Measurements from ENCODE around the gene CYP21A2.
"Not testable (repeated sequence)": the region's sequence is repeated elsewhere in the genome, so short reads cannot be mapped to it uniquely, and the experiment has no call there.

CYP21A2 gene

GRCh38 chr6:32035283-32036013 is 2.8 kb upstream of the CYP21A2 start:
- not testable (repeated sequence) for DNase-seq

DNA sequence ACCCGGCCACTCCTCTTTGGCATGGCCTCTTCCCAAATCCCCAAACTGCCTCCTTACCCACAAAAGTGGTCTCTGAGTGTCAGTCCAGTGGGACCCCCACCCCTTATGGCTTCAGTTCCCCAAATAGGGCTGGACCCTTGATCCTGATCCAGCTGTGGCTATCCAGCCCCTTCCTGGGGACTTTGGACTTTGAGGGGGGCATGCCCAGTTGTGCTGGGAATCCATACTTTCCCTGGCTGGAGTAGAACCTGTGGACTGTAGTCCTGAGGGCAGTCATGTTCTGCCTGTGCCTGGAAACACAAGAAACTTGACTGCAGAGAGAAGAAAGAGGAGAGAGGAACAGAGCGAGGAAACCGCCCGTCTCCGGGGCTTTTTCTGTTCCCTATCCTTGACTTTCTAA is 1.1 kb upstream of the CYP21A2 start:
- not testable (repeated sequence) for DNase-seq

DNA sequence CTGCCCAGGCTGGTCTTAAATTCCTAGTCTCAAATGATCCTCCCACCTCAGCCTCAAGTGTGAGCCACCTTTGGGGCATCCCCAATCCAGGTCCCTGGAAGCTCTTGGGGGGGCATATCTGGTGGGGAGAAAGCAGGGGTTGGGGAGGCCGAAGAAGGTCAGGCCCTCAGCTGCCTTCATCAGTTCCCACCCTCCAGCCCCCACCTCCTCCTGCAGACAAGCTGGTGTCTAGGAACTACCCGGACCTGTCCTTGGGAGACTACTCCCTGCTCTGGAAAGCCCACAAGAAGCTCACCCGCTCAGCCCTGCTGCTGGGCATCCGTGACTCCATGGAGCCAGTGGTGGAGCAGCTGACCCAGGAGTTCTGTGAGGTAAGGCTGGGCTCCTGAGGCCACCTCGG is 663 bp downstream of the CYP21A2 start:
- DNase-seq, result not testable (repeated sequence)

DNA sequence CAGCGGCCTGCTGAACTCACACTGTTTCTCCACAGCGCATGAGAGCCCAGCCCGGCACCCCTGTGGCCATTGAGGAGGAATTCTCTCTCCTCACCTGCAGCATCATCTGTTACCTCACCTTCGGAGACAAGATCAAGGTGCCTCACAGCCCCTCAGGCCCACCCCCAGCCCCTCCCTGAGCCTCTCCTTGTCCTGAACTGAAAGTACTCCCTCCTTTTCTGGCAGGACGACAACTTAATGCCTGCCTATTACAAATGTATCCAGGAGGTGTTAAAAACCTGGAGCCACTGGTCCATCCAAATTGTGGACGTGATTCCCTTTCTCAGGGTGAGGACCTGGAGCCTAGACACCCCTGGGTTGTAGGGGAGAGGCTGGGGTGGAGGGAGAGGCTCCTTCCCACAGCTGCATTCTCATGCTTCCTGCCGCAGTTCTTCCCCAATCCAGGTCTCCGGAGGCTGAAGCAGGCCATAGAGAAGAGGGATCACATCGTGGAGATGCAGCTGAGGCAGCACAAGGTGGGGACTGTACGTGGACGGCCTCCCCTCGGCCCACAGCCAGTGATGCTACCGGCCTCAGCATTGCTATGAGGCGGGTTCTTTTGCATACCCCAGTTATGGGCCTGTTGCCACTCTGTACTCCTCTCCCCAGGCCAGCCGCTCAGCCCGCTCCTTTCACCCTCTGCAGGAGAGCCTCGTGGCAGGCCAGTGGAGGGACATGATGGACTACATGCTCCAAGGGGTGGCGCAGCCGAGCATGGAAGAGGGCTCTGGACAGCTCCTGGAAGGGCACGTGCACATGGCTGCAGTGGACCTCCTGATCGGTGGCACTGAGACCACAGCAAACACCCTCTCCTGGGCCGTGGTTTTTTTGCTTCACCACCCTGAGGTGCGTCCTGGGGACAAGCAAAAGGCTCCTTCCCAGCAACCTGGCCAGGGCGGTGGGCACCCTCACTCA is 1.4 kb downstream of the CYP21A2 start:
- DNase-seq, result not testable (repeated sequence)

GRCh38 chr6:32040299-32041049 is 2.3 kb downstream of the CYP21A2 start:
- not testable (repeated sequence) for DNase-seq

DNA sequence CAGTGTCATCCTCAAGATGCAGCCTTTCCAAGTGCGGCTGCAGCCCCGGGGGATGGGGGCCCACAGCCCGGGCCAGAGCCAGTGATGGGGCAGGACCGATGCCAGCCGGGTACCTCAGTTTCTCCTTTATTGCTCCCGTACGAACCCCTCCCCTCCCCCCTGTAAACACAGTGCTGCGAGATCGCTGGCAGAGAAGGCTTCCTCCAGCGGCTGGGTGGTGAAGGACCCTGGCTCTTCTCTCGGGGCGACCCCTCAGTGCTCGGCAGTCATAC is 2.8 kb downstream of the CYP21A2 start:
- not testable (repeated sequence) for DNase-seq

DNA sequence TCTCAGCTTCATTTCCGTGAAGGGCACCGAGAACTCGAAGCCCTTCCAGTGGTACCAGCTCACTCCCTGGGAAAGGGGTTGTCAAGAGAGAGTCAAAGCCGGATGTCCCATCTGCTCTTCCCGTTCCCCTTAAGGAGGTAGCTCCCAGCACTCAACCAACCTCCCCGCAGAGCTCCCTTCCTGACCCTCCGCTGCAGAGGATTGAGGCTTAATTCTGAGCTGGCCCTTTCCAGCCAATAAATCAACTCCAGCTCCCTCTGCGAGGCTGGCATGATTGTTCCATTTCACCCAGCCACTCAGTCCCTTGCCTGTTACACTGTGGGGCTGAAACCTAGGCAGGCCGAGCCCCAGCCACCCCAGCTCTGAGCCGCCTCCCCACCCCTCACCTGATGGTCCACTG is 3.2 kb downstream of the CYP21A2 start:
- not testable (repeated sequence) for DNase-seq

DNA sequence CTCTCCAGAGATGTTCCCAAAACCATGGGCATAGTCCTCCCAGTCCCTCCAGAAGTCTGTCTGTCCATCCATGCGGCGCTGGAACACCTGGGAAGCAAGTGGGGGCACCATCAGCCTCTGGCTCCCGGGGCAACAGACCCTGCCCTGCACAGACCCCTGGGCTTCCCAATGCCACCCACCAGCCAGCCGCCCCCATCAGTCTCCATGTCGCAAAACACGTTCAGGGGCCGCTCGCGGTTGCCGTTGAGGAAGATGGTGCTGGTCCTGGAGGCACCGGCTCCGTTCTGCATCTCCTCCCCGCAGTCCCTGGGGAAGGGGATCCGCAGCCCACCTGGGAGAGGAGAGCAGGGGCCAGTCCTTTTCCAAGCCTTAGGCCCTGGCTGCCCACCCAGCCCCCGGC is 4.1 kb downstream of the CYP21A2 start:
- DNase-seq, result not testable (repeated sequence)

GRCh38 chr6:32043589-32044380 is 5.6 kb downstream of the CYP21A2 start:
- DNase-seq, result not testable (repeated sequence)

DNA sequence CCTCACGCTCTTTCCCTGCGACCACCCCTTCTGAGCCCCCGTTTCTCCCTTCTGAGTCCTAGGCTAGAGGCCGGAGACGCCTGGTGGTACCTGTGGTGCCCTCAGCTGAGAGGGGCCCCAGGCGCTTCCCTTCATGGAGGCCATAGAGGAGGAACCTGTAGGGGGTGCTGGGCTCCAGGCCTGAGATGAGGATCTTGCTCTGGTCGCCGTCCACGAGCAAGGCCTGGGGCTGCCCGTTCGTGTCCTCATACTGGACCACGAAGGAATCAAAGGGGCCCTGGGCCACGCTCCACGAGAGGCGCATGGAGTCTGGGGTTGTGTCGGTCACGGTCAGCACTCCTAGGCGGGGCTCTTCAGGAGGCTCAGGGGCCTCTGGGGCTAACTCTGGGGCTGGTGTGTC is 6.7 kb downstream of the CYP21A2 start:
- not testable (repeated sequence) for DNase-seq

GRCh38 chr6:32045811-32046449 is 7.7 kb downstream of the CYP21A2 start:
- no peak for DNase-seq

DNA sequence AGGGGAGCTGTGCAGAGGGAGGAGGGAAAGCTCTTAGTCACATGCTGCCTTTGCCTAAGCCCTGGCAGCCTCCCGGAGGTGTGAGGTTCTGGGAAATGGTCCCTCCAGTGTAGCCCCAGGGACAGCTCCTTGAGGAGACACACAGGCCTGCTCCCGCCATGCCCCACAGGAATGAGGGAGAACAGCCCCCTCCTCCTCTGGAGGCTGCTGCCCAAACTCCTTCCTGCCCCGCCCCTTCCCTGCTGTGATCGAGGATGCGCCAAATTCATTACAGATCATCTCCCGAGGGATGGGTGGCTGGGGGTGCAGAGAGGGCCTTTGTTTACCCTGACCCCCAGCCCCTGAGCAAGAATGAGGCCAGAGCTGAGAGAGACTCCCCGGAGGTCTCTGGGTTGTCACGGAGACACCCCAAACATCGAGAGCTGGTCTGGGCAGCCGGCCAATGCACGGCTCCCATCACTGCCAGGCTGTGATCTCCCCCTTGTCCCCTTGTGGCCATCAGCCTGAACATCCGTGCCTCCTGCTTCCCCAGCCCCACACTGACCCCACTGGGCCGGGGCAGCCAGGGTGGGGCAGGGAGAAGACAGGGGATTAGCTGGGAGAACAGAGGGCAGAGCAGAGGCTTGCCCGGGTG is 8.4 kb downstream of the CYP21A2 start:
- DNase-seq, result peak; percentile 39

- peak; percentile 39 for DNase-seq
Observed at GRCh38 chr6:32047084-32047478, 8.9 kb downstream of the CYP21A2 start.

GRCh38 chr6:32047539-32047854 is 9.3 kb downstream of the CYP21A2 start:
- no peak for DNase-seq

DNA sequence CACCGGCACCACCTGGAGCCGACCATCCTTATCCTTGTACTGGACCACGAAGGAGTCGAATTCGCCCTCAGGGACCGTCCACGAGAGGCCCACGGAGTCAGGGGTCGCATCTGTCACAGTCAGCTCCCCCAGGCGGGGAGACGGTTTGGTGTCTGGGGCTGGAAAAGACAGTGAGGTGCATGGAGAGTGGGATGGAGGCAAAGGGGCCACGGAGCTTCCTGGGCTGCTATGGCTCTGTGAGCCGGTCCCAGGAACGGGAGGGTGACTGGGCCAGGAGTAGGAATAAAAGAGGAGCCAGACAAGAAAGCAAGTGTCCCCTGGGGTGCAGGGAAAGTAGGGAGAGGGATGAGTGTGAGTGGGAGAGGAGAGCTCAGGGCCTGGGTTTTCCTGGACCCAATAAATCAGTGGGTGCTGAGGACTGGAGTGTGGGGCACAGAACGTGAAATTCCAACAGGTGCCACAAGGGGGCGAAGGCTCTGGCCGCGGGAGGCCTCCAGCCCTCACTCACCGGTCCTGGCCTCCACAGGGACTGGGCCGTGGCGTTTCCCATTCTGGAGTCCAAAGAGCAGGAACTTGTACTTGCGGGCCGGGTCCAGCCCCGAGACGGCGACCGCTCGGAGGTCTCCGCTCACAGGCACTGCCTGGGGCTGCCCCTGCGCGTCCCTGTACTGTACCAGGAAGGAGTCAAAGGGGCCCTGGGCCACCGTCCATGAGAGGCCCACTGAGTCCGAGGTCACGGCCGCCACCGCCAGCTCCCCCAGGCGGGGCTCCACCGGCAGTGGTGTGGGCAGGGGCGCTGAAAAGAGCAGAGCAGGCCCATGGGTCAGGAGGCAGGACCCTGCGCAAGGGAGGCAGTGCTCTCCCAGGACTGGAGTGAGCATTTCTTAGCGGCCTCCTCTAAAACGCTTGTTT is 9.9 kb downstream of the CYP21A2 start:
- DNase-seq, result peak; percentile 47

DNA sequence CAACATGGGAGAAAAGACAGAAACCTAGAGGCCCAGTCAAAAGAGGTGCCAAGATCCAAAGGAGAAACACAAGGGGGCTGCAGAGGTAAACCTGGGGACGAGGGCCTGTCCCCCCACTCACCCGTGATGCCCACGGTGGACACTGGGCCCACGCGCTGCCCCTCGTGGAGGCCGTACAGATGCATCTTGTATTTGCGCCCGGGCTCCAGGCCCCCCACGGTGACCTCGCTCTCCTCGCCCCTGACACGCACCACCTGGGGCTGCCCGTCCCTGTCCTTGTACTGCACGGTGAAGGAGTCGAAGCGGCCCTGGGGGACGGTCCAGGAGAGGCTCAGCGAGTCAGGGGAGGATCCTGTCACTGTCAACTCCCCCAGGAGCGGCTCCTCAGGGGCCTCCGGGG is 10.9 kb downstream of the CYP21A2 start:
- DNase-seq, result not testable (repeated sequence)

GRCh38 chr6:32049736-32050135 is 11.5 kb downstream of the CYP21A2 start:
- not testable (repeated sequence) for DNase-seq

- no peak for DNase-seq
Observed at GRCh38 chr6:32050562-32050961, 12.3 kb downstream of the CYP21A2 start.

DNA sequence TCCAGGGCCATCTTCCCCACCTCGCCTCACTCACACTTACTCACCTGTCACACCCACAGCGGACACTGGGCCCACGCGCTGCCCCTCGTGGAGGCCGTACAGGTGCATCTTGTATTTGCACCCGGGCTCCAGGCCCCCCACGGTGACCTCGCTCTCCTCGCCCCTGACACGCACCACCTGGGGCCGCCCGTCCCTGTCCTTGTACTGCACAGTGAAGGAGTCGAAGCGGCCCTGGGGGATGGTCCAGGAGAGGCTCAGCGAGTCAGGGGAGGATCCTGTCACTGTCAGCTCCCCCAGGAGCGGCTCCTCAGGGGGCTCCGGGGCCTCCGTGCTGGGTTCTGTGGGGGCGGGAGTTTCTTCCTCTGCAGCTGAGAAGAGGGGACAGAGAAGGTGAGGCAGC is 14.4 kb downstream of the CYP21A2 start:
- not testable (repeated sequence) for DNase-seq

- DNase-seq, result not testable (repeated sequence)
Observed at GRCh38 chr6:32053314-32053713, 15.1 kb downstream of the CYP21A2 start.
